H1 (cell line): ENCODE measurements around the gene DYNLRB1. TPM values are rescaled to one million over a fixed set of nuclear protein-coding genes. Genes with fewer than 3 reads are reported as not detected.

Source experiments
- CTCF ChIA-PET: fragments of 300-600 bp; sonication (Branson Sonifier 250); formaldehyde crosslinking; loops from one replicate; lab custom pipeline; 2021; ENCODE audit not compliant: partially characterized antibody; lab: Charles Lee
- POLR2A ChIA-PET: fragments of 300-600 bp; sonication (Branson Sonifier 250); formaldehyde crosslinking; loops from one replicate; lab custom pipeline; 2021; ENCODE audit warnings: inconsistent platforms; ENCODE audit not compliant: partially characterized antibody; lab: Charles Lee
- DNase-seq, 2 experiments: peaks; one replicate each; pipeline versions ENCODE4 v3.0.0 to v3.0.0-alpha.2; 2010 to 2022; ENCODE audit warnings: low spot score in 2 of 2, low read depth in 1 of 2, mixed read lengths in 1 of 2
- FAIRE-seq: peaks from 2 replicates; lab custom pipeline; 2011; peaks lifted over from hg19 to GRCh38; lab: Jason Lieb, UNC
- H2AFZ ChIP-seq: 2 replicates; pipeline ENCODE4 v1.8.1; 2012; ENCODE audit warnings: low read length, inconsistent platforms
- H2AK5ac ChIP-seq: 2 replicates; pipeline ENCODE4 v1.6.1; 2013; ENCODE audit warnings: low read depth, low read length
- H2BK120ac ChIP-seq: replicated peaks from 2 replicates; pipeline ENCODE3; 2013; ENCODE audit warnings: low read depth, low read length, inconsistent platforms
- H2BK12ac ChIP-seq: 2 replicates; pipeline ENCODE4 v1.6.1; 2013; ENCODE audit warnings: low read depth, low read length
- H2BK15ac ChIP-seq: 2 replicates; pipeline ENCODE4 v1.6.1; 2013; ENCODE audit warnings: low read length
- H2BK20ac ChIP-seq: 2 replicates; pipeline ENCODE4 v1.6.1; 2013; ENCODE audit warnings: low read length
- H2BK5ac ChIP-seq: 2 replicates; pipeline ENCODE4 v1.6.1; 2013; ENCODE audit warnings: low read depth, low read length
- H3K14ac ChIP-seq: 2 replicates; pipeline ENCODE4 v1.6.1; 2013; ENCODE audit warnings: inconsistent platforms; ENCODE audit not compliant: insufficient read length
- H3K18ac ChIP-seq: 2 replicates; pipeline ENCODE4 v1.6.1; 2013; ENCODE audit warnings: low read length; ENCODE audit errors: extremely low read depth
- H3K23ac ChIP-seq: 2 replicates; pipeline ENCODE4 v1.6.1; 2013; ENCODE audit warnings: inconsistent platforms; ENCODE audit not compliant: insufficient read length
- H3K23me2 ChIP-seq: 2 replicates; pipeline ENCODE4 v1.6.1; 2013; ENCODE audit warnings: low read depth, low read length
- H3K27ac ChIP-seq: 2 replicates; pipeline ENCODE4 v1.6.1; 2011; ENCODE audit warnings: low read depth, low read length, inconsistent platforms
- H3K27me3 ChIP-seq, 4 experiments: replicated peaks in 1 of 4; 1 replicate in 1 of 4; 2 replicates in 3 of 4; pipeline versions ENCODE4 v1.6.1 to v1.8.1; 2011 to 2013; ENCODE audit warnings: low read length in 3 of 4, mild to moderate bottlenecking in 3 of 4, inconsistent platforms in 2 of 4, mixed read lengths in 2 of 4, moderate library complexity in 1 of 4; ENCODE audit not compliant: control insufficient read depth in 3 of 4, insufficient read depth in 3 of 4; ENCODE audit errors: extremely low read depth in 1 of 4
- H3K36me3 ChIP-seq, 4 experiments: 2 replicates each; pipeline versions ENCODE4 v1.6.1 to v1.8.1; 2011 to 2013; ENCODE audit warnings: mild to moderate bottlenecking in 4 of 4, low read length in 3 of 4, moderate library complexity in 2 of 4, control low read depth in 1 of 4, inconsistent platforms in 1 of 4; ENCODE audit not compliant: insufficient read depth in 4 of 4, control insufficient read depth in 2 of 4
- H3K4ac ChIP-seq: replicated peaks from 2 replicates; pipeline ENCODE3; 2013; ENCODE audit warnings: low read length, low read depth, mixed read lengths, inconsistent platforms; ENCODE audit not compliant: insufficient read length
- H3K4me1 ChIP-seq, 4 experiments: replicated peaks in 1 of 4; 1 replicate in 1 of 4; 2 replicates in 3 of 4; pipeline versions ENCODE4 v1.6.1 to v1.8.1; 2011 to 2013; ENCODE audit warnings: low read length in 3 of 4, inconsistent platforms in 2 of 4, mixed read lengths in 1 of 4; ENCODE audit not compliant: insufficient read depth in 4 of 4, control insufficient read depth in 3 of 4
- H3K4me2 ChIP-seq, 2 experiments: 2 replicates each; pipeline versions ENCODE4 v1.6.1 to v1.8.1; 2011 to 2013; ENCODE audit warnings: low read depth in 2 of 2, low read length in 2 of 2, control low read depth in 1 of 2, inconsistent platforms in 1 of 2, mild to moderate bottlenecking in 1 of 2; ENCODE audit not compliant: insufficient read depth in 1 of 2
- H3K4me3 ChIP-seq, 4 experiments: fragments of 200-600, 300-600 bp in 1 of 4; sonication (generic), shearing (Covaris generic), sonication (Bioruptor Twin) in 1 of 4; 2 replicates each; pipeline versions ENCODE4 v1.5.1 to v1.8.1; 2011 to 2016; ENCODE audit warnings: low read length in 4 of 4, low read depth in 3 of 4, control low read depth in 2 of 4, inconsistent platforms in 2 of 4, mild to moderate bottlenecking in 2 of 4, mixed read lengths in 1 of 4, moderate library complexity in 1 of 4; ENCODE audit not compliant: insufficient read depth in 2 of 4; ENCODE audit errors: extremely low read depth in 1 of 4
- H3K56ac ChIP-seq: replicated peaks from 2 replicates; pipeline ENCODE3; 2013; ENCODE audit warnings: low read depth, mild to moderate bottlenecking, mixed read lengths, low read length, inconsistent platforms; ENCODE audit not compliant: insufficient read length
- H3K79me1 ChIP-seq: 2 replicates; pipeline ENCODE4 v1.6.1; 2013; ENCODE audit warnings: low read depth, low read length, control low read depth
- H3K79me2 ChIP-seq, 2 experiments: 2 replicates each; pipeline versions ENCODE4 v1.6.1 to v1.8.1; 2012 to 2013; ENCODE audit warnings: low read length in 2 of 2, mild to moderate bottlenecking in 2 of 2, inconsistent platforms in 1 of 2; ENCODE audit not compliant: insufficient read depth in 2 of 2, control insufficient read depth in 1 of 2
- H3K9ac ChIP-seq, 4 experiments: replicated peaks in 1 of 4; 1 replicate in 1 of 4; 2 replicates in 3 of 4; pipeline versions ENCODE4 v1.6.1 to v1.8.1; 2011 to 2013; ENCODE audit warnings: low read depth in 3 of 4, low read length in 3 of 4, control low read depth in 2 of 4, mild to moderate bottlenecking in 2 of 4, moderate library complexity in 2 of 4, inconsistent platforms in 1 of 4; ENCODE audit errors: extremely low read depth in 1 of 4
- H3K9me3 ChIP-seq, 2 experiments: 2 replicates each; pipeline versions ENCODE4 v1.6.1 to v1.8.1; 2012 to 2013; ENCODE audit warnings: mild to moderate bottlenecking in 2 of 2, moderate library complexity in 2 of 2, control low read depth in 1 of 2, inconsistent platforms in 1 of 2, low read depth in 1 of 2, low read length in 1 of 2, mixed read lengths in 1 of 2; ENCODE audit not compliant: insufficient read depth in 2 of 2
- H4K20me1 ChIP-seq, 2 experiments: replicated peaks in 1 of 2; 2 replicates each; pipeline versions ENCODE3 to v1.8.1; 2011 to 2013; ENCODE audit warnings: inconsistent platforms in 2 of 2, low read length in 2 of 2, mild to moderate bottlenecking in 1 of 2; ENCODE audit not compliant: insufficient read depth in 2 of 2, control insufficient read depth in 1 of 2
- H4K5ac ChIP-seq: 2 replicates; pipeline ENCODE4 v1.6.1; 2013; ENCODE audit warnings: low read length, low read depth, mixed read lengths, inconsistent platforms; ENCODE audit not compliant: insufficient read length
- H4K8ac ChIP-seq: 2 replicates; pipeline ENCODE4 v1.8.0; 2013; ENCODE audit warnings: mild to moderate bottlenecking, moderate library complexity, low read length, inconsistent platforms; ENCODE audit not compliant: insufficient read depth; ENCODE audit errors: extremely low read depth
- H4K91ac ChIP-seq: replicated peaks from 2 replicates; pipeline ENCODE3; 2013; ENCODE audit warnings: low read length, mixed read lengths, inconsistent platforms; ENCODE audit not compliant: insufficient read length
- CREB1 ChIP-seq: IDR thresholded peaks from 2 replicates; pipeline ENCODE4 v1.6.1; 2012; ENCODE audit warnings: inconsistent platforms
- GABPA ChIP-seq: IDR thresholded peaks from 2 replicates; pipeline ENCODE4 v1.6.1; 2011; ENCODE audit warnings: mild to moderate bottlenecking, low read length, moderate library complexity, borderline replicate concordance; ENCODE audit not compliant: insufficient read depth
- SRF ChIP-seq: IDR thresholded peaks from 2 replicates; pipeline ENCODE4 v1.6.1; 2011; ENCODE audit warnings: mild to moderate bottlenecking, low read depth, low read length, moderate library complexity
- TBP ChIP-seq: IDR thresholded peaks from 2 replicates; pipeline ENCODE4 v1.6.1; 2011; ENCODE audit warnings: low read depth, low read length, improper control_type of control experiment
- TEAD4 ChIP-seq: IDR thresholded peaks from 2 replicates; pipeline ENCODE4 v1.6.1; 2012; ENCODE audit warnings: low read depth, low read length, inconsistent platforms, mixed read lengths
- ZNF274 ChIP-seq: IDR thresholded peaks from 2 replicates; pipeline ENCODE4 v1.7.0; 2012; ENCODE audit warnings: low read length, borderline replicate concordance; ENCODE audit errors: extremely low read depth
- WGBS, 2 experiments: shearing (Covaris generic) in 1 of 2; methylation state at CpG; one replicate each; pipeline versions ENCODE4 v1.1.6 to v1.1.7; 2013 to 2015; ENCODE audit warnings: low lambda C conversion rate in 2 of 2, mixed read lengths in 2 of 2, inconsistent platforms in 1 of 2, low coverage in 1 of 2, missing lambda C conversion rate in 1 of 2; ENCODE audit not compliant: insufficient replicate concordance in 2 of 2, insufficient coverage in 1 of 2, insufficient read length in 1 of 2; ENCODE audit errors: extremely low coverage in 1 of 2, missing lambda C conversion rate in 1 of 2; 5-methylcytosine and 5-hydroxymethylcytosine counted together
- polyA plus RNA-seq, 7 experiments: library from polyadenylated mRNA; depleted of rRNA in 3 of 7; stranded (reverse) in 5 of 7; unstranded in 2 of 7; fragments of >200 nt in 5 of 7; fragments of 200-250 nt in 2 of 7; gene quantifications; 1 replicate in 5 of 7; 2 replicates in 1 of 7; 4 replicates in 1 of 7; pipeline versions ENCODE4 v1.2.1 to v1.2.3, GENCODE V29; 2011 to 2013; ENCODE audit warnings: missing spikeins in 2 of 7, mixed read lengths in 2 of 7
- total RNA-seq: library from RNA; stranded (reverse); fragmentation: NEBNext Ultra II Directional; extraction: Animal tissue kit (Norgen Biotek cat#: 25700); gene quantifications from 2 replicates; pipeline ENCODE4 v1.2.1, GENCODE V29; 2021
- TF ChIP-seq, protein P1 (sequence below): IDR thresholded peaks from 2 replicates; pipeline ENCODE4 v1.6.1; 2011; ENCODE audit warnings: low read depth, mild to moderate bottlenecking, low read length; ENCODE audit not compliant: insufficient read depth

The DYNLRB1 gene
- total and polyA plus RNA-seq, 2 of the 8 experiments (the other 6 are each of a cell fraction or from before 2014, with no cell fraction given), result 109 to 214 TPM

DNA sequence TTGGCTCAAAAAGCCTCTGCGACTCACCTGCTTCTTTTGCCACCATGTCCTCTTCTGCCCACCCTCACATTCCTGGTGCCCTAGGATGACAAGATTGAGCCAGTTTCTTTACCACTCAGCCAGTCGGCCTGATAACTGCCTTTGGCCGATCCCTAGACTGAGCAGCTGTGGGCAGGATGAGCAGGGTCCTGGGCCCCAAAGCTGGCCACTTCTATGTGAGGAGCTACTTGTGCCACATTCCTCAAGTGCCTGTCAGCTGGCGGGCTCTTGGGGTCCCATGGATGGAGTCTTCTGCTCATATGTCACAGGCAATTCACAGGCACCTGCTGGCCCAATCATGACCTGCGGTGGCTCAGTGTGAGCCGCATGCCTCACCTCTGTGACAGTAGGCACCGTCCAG is 16.5 kb downstream of the DYNLRB1 start:
- CTCF ChIA-PET, result interaction anchor here (0.6 to 4.4 kb wide), 5 partner anchors 11 to 237 kb away, joined by 3 to 16 read pairs (median 5); no protein-coding TSS in a partner anchor
- 90% methylated on average over 7 of the region's 7 CpGs; no CpG with 5 or more reads in 1 of the 2 experiments for WGBS, 2 experiments

More for the DNA sequence above, 16.5 kb downstream of the DYNLRB1 start:
- H3K36me3 ChIP-seq, result peaks cover 16 to 49% (median 21%) of the 10 kb centered on the region in 4 experiments
- H2AFZ ChIP-seq, result no peak overlapping the region
- H3K23me2 ChIP-seq, result no peaks in the 10 kb centered on the region
- H3K27me3 ChIP-seq, result no peaks in the 10 kb centered on the region
- H3K79me2 ChIP-seq, result no peaks in the 10 kb centered on the region
- no peak for DNase-seq
- no peak overlapping the region for H3K56ac ChIP-seq
- H4K91ac ChIP-seq, result no peak overlapping the region
- TF ChIP-seq ZNF274, result no peak
- no peak for TF ChIP-seq CREB1
- no peak for TF ChIP-seq TBP
- no peak for TF ChIP-seq GABPA
- TF ChIP-seq, protein P1, sequence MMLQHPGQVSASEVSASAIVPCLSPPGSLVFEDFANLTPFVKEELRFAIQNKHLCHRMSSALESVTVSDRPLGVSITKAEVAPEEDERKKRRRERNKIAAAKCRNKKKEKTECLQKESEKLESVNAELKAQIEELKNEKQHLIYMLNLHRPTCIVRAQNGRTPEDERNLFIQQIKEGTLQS, result no peak
- no peak for TF ChIP-seq SRF
- no peak for TF ChIP-seq TEAD4
- no peak overlapping the region for H3K4ac ChIP-seq
- no peak overlapping the region for H2BK15ac ChIP-seq
- H3K27ac ChIP-seq, result no peak overlapping the region
- no peak overlapping the region for H3K9ac ChIP-seq
- H2BK120ac ChIP-seq, result no peak overlapping the region
- H3K18ac ChIP-seq, result no peak overlapping the region
- no peak for FAIRE-seq
- H4K5ac ChIP-seq, result no peak overlapping the region
- no peak overlapping the region for H2AK5ac ChIP-seq
- H4K8ac ChIP-seq, result no peak overlapping the region
- no peak overlapping the region for H2BK12ac ChIP-seq
- H3K9me3 ChIP-seq, result no peaks in the 10 kb centered on the region
- POLR2A ChIA-PET, result interaction anchor here (0.9 to 1.7 kb wide), 2 partner anchors 12 to 16 kb away, joined by 3 to 5 read pairs; no protein-coding TSS in a partner anchor
- H3K4me3 ChIP-seq, result no peak overlapping the region
- H3K4me1 ChIP-seq, result no peaks in the 10 kb centered on the region
- no peak overlapping the region for H2BK5ac ChIP-seq
- H3K4me2 ChIP-seq, result no peak overlapping the region
- H3K14ac ChIP-seq, result no peak overlapping the region
- H3K23ac ChIP-seq, result no peak overlapping the region
- H3K79me1 ChIP-seq, result peaks cover 8% of the 10 kb centered on the region
- H4K20me1 ChIP-seq, result peaks cover 0 to 19% of the 10 kb centered on the region in 2 experiments
- H2BK20ac ChIP-seq, result no peak overlapping the region
